Hippocampal formation (tissue), 2 donors: Measurements from ENCODE around the gene PCSK4.
"Not testable (repeated sequence)": the region's sequence is repeated elsewhere in the genome, so short reads cannot be mapped to it uniquely, and the experiment has no call there.

Experiments
- DNase-seq, 2 donors: peaks; one replicate each; lab custom pipeline; 2025; lab: John Stamatoyannopoulos, UW

The PCSK4 gene

DNA sequence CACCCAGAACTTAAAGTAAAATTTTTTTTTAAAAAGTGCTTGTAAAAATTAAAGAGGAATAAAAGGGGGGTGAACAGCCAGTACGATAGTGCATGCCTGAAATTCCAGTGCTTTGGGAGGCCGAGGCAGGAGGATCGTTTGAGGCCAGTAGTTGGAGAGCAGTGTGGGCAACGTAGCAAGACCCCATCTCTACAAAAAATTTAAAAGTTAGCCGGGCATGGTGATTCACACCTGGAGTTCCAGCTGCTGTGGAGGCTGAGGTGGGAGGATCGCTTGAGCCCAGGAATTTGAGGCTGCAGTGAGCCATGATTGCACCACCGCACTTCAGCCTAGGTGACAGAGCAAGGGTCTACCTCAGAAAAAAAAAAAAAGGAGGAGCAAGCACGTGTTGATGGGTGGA is 14.9 kb upstream of the PCSK4 start:
- no peak for DNase-seq

DNA sequence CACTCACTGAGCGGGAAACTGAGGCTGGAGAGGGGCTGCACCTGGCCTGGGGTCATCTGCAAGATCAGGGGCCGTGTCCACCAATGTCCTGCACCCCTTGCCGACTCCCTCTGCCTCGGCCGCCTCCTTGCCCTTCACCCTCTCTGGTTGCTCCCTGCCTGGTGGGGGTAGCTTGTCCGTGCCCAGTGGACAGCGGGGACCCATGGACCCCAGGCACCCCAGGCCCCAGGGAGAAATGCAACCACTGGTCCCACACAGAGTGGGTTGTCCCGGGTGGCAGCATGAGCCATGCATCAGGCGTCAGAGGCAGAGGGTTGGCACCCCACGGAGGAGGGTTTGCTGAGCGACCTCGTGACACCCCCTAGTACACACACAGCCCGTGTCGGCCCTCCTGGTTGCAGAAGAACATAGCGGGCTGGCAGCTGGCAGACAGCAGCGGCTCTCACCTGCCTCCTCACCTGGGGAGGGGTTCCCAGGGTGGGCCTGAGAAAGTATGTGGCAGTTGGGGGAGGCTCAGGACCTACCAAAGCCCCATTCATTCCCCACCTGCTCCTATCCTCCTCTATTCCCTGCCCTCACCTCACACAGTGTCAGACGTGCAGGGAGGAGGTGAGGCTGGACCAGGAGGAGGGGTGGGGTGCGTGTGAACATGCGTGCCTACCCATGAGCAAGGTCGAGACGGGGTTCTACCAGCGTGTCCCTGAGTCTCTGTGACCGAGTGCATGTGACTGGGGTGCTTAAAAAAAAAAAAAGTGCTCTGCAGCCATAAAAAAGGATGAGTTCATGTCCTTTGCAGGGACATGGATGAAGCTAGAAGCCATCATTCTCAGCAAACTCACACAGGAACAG is 14.0 kb upstream of the PCSK4 start:
- DNase-seq = no peak

DNA sequence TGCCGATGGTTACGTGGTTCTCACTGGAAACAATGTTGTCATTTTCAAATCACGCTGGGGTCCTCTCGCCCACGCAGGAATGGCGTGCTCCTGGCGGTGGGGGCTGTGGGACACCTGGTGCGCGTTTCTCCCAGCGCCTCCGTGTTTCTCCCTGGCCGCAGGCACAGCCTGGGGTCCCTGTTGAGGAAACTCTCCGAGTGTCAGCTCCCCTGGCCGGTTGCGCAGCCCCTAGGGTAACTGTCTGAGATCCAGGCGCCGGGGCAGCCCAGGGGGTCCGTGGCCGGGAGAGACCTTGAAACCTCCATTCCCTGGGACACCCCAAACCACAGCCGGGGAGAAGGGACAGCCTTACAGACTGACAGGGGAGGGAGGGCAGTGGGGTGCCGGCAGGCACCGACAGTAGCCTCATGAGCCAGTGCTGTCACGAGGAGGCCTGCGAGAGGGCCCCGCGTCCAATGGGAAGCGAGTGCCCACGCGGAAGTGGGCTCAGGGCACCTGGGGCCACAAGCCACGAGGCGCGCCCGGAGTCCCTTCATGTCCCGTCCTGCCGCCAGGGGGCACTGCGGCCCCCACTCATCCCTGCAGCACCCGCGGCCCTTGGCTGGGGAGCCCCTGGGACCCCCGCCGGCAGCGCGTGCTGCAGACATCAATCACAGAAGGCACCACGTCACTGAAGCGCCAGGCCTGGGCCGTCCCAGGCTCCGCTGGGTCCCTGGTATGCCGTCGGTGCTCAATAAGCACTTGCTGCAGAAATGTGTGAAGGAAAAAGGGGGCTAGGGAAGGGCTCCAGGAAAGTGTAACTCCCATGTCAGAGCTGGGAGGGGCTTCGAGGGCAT is 13.2 kb upstream of the PCSK4 start:
- DNase-seq = peak in 1 of 2 donors; percentile 32

DNA sequence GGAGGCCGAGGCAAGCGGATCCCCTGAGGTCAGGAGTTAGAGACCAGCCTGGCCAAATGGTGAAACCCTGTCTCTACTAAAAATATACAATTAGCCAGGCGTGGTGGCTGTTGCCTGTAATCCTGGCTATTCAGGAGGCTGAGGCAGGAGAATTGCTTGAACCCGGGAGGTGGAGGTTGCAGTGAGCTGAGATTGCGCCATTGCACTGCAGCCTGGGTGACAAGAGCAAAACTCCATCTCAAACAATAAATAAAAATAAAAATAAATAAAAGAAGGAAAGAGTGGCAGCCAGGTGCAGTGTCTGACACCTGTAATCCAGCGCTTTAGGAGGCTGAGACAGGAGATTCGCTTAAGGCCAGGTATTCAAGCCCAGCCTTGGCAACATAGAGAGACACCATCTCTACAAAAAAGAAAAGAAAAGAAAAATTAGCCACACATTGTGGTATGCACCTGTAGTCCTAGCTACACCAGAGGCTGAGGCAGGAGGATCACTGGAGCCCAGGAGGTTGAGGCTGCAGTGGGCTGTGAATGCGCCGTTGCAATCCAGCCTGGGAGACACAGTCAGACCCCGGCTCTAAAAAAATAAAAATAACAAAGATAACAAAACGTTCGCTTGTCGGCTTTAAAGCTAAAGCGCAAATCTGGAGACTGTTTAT is 12.4 kb upstream of the PCSK4 start:
- no peak for DNase-seq

DNA sequence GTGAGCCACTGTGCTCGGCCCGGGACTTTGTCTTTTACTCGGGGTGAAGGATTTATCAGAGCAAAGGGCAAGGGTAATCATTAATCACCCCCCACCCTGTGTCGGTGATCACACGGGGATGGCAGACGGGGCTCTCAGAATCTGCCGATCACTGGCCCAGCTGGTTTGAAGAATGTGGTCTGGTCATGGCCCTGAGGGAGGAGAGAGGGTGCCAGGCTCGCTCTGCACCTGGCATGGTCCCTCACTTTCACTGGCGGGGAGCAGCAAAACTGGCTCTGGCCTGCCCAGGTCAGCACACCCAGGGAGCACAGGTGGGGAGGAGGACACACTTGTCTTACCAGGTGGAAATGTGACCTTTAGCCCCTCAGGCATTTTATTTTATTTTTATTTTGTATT is 11.0 kb upstream of the PCSK4 start:
- no peak for DNase-seq

DNA sequence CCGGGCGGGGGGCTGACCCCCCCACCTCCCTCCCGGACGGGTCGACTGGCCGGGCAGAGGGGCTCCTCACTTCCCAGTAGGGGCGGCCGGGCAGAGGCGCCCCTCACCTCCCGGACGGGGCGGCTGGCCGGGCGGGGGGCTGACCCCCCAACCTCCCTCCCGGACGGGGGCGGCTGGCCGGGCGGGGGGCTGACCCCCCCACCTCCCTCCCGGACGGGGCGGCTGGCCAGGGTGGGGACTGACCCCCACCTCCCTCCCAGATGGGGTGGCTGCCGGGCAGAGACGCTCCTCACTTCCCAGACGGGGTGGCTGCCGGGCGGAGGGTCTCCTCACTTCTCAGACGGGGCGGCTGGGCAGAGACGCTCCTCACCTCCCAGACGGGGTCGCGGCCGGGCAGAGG is 9.1 kb upstream of the PCSK4 start:
- DNase-seq = not testable (repeated sequence)

DNA sequence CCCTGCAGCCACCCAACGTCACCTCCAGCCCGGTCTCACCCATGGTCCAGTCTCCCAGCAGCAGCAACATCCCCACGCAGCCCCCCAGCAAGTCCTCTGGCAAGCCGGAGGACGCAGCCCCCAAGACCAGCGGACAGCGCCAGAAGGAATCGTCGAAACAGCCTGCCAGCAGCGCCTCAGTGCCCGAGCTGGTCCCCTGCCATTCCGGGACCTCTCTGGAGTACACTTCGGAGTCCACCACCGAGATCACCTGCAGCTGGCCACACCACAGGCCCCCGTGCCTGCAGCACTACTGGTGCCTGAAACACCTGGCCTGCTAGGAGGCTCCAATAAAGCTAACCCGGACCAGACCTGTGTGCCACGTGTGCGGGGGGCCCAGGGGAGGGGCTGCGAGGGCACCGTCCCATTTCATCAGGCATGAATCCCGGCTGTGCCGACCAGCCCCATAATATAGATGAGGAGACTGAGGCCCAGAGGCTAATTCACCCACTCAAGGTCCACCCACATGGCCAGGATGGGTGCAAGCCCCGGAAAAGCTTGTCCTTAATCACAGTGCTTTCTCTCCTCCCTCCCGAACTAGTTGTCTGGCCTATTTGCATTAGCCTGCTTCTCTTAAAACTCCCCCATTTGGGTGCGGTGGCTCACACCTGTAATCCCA is 7.6 kb upstream of the PCSK4 start:
- no peak for DNase-seq

DNA sequence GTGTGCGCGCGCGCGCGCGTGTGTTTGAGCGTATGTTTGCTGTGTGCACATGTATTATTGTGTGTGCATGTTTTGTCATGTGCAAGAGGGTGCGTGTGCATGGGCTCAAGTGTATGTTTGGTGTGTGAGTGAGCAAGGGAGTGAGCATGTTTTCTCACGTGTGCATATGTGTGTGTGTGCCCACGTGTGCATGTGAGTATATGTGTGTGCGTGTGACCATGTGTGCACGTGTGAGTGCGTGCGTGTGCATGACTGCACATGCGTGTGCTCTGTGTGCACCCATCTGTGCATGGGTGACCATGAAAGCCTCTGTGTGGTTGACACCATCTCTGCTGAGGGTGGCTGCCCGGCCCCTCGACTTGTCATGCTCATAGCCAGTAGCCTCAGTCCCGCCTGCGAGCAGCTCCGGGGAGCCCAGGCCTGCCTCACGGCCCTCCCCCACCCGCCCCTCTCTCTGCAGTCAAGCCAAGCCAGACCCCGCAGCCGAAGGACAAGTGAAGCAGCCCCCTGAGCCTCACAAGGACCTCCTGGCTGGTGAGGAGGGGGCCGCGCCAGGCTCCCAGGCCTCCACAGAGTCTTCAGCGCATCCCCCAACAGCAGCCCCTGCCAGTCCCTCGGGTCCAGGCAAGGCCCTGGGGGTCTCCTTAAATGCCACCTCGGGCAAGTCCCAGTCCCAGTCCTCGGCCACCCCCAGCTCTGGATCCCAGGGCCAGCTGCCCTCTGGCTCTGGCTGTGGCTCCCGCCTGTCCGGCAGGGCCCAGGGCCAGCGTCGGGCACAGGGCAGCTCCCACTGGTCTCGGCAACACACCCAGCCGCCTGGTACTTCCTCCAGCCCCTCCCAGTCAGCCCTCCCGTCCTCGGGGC is 6.8 kb upstream of the PCSK4 start:
- no peak for DNase-seq

DNA sequence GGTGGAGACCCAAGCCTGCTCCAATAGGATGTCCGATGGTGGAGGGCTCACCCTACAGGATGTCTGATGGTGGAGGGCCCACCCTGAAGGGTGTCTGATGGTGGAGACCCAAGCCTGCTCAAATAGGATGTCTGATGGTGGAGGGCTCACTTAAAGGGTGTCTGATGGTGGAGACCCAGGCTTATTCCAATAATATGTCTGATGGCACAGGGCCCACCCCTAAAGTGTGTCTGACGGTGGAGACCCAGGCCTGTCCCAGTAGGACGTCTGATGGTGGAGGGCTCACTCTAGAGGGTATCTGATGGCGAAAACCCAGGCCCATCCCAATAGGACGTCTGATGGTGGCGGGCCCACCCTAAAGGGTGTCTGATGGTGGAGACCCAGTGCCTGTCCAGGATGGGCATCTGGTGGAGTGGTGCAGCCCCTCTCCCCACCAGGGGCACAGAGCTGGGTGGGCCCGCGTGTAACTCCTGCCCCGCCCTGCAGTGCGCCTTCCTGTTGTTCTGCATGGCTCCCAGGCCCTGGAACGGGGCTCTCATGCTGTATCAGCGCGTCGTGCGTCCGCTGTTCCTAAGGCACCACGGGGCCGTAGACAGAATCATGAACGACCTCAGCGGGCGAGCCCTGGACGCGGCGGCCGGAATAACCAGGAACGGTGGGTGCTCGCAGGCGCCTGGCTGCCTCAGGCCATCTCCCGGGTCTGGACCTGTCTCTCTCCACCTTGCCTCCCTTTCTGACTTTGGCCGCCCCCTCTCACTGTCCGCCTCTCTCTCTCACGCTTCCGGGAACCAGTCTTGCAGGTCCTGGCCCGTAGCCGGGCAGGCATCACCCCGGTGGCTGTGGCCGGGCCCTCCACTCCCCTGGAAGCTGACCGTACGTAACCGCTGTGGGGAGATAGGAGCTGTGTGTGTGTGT is 5.9 kb upstream of the PCSK4 start:
- no peak for DNase-seq

DNA sequence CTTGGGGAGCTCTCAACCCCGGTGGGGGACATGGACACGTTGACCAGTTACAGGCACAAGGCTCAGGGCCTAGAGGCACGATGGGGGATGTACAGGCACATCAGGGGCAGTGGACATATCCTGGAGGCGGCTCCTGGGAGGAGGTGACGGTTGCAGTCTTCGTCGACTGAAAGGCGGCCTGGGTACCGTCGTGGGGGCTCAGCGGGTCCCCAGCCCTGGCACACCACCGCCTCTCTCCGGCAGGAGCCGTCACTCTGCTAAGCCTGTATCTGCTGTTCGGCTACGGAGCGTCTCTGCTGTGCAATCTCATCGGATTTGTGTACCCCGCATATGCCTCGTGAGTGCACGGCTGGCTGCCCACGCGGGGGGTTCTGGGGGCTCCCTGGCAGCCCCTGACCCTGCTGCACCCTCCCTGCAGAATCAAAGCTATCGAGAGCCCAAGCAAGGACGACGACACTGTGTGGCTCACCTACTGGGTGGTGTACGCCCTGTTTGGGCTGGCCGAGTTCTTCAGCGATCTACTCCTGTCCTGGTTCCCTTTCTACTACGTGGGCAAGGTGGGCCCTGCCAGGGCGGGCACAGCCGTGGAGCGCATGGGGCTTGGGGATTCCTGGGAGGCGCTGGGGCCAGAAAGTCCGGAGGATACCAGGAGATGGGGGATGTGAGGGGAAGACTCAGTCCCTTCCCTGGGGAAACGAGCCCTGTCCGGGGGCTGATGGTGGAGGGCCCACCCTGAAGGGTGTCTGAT is 5.1 kb upstream of the PCSK4 start:
- DNase-seq = no peak

DNA sequence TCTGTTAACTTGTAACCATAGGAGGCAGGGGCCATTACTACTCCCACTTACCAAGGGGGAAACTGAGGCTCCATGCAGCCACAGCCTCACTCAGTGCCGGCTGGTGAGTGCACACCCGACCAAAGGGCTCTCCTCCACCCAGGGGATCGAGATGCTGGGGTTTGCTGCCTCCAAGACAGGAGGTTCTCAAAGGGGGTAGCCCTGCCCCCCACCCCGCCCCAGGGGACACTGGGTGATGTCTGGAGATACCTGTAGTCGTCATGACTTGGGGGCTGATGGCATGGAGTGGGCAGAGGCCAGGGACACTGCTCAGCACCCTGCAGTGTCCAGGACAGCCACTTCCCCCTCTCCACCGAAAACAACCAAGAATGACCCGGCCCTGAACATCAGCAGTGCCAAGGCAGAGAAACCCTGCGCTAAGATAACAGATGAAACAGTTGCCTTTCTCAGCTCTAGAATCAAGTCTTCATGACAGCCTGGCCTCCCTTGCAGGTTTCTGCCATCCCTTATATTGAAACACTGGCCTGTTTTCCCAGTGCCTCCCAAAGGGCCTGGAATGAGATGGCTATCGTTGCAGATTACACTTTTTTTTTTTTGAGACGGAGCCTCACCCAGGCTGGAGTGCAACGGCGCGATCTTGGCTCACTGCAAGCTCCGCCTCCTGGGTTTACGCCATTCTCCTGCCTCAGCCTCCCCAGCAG is 4.1 kb upstream of the PCSK4 start:
- no peak for DNase-seq

DNA sequence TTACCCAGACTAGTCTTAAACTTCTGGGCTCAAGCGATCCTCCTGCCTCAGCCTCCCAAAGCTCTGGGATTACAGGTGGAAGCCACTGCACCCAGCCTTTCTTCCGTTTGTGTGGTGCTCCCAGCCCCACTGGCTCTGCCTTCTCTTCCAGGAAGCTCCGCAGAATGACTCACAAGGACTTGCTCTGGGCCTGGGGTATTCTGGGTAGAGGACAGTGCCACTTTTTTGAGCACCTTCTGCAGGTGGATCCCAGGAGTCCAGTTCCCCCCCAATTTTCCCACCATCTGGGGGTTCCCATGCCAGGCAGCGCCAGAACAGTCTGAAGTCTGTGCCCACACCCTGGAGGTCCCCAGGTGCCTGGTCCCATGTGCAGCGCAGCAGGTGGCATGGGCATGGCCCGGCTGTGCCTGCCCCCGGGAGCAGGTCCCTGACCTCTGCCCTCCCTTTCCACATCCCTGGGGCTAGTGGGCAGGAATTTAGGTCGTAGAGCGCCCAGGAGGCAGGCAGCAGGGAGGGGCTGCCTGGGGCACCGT is 2.4 kb upstream of the PCSK4 start:
- no peak for DNase-seq

DNA sequence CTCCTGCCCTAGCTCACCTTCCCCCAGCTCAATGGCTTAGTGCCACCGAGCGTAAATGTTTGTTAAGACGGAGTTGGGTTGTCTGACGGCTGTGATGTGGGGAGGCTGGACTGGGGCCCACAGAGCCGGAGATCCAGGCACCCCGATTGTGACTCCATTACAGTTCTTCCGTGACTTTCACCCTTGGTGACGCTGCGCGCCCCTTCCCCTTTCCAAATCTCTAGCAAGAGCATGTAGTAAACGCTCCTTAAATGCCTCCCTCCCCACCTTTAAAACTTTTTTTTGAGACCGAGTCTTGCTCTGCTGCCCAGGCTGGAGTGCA is 1.7 kb upstream of the PCSK4 start:
- DNase-seq = no peak

DNA sequence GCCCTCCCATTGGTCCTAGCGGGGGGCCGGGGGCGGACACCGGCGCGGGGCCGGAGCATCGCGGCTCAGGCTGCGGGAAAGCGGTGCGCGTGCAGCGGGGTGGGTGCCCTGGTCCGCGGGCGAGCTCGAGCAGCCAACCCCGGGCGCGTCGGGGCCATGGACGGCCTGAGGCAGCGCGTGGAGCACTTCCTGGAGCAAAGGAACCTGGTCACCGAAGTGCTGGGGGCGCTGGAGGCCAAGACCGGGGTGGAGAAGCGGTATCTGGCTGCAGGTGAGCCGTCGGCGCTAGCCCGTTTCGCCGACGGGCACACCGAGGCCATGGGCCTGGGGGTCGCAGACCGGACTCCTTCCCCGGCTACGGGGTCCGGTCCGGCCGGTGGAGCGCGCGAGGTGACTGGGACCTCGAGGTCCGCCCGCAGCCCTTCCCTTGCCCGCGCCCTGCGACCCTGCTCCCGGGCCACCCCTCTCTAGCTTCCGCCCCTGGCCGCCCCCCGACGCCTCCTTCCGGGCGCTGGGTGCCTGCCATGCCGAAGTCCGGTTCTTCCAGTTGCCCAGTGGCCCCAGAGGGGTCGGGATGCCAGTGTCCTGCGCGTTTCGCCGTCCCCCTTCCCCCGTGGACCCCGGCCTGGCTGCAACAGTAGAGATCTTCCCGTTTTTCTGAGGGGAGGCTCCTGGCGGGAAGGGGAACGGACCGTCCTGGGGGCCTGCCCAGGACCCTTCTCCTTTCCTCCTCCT is 1.1 kb upstream of the PCSK4 start, which contains the start of gene REEP6:
TSS of gene REEP6 (plus strand) at position 68 of the 735 bp plus-strand sequence. CDS start at position 157, 89 bp downstream.
- no peak for DNase-seq

DNA sequence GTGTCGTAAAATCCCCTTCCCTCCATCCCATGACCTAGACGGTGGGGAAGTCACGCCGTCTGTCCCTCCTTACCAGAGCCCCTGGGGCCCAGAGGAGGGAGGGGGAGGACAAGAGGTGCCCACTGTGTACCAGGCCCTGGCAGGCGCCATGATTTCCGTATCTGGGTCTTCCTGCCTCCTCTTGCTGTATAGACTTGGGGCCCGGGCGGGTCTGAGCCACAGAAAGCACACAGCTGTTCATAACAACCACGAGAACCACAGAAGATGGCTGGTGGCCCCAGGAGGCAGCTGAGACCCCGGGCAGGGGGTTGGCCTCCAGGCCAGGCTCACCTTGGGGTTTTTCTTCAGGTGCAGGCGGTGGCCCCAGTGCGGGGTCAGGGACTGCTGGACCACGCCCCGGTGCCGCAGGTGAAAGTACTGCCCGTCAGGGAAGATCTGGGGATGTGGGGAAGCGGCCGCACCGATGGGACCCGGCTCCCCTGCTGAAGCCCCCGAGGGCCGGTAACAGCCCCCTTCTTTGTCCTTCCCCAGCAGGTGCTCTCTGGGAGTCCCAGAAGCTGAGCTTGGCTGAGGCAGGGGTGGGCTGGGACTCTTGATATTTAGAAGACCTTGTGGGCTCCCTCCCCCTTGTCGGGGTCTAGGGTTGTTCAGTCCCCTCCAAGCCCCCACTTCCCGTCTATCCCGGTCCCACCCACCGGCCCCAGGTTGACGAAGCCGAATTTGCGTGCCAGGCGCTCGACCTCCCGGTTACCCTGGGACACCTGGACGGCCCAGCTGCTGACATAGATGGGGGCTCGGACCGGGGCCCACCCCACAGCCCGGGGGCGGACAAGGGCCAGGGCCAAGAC is 463 bp downstream of the PCSK4 start:
- no peak for DNase-seq

DNA sequence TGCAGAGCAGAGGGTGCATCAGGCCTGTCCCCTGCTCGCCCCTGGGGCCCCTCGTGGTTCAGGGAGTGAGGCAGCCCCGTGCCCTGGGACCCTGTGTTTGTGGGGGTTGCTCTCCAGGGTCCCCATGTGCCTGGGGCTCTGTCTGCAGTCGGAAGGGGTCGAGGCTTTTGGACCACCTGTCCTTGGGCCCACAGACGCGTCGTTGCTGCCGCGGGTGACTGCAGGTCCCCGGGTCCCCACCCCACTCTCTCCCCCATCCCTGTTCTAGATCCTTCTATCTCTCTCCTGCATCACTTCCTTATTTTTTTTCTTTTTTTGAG is 1.9 kb downstream of the PCSK4 start:
- no peak for DNase-seq
